BLaER1 treated with 17β-estradiol and CSF1 and Interleukin-3, amounts not matched to agents 10 nM and 100 nM (cell line): ENCODE data around the gene PAPSS1.

ENCODE experiments used
- H3K27ac ChIP-seq, 11 experiments: shearing (Covaris generic); formaldehyde crosslinking; 2 replicates each; pipeline ENCODE4 v1.8.1; 2022
- H3K27me3 ChIP-seq, 11 experiments: shearing (Covaris generic); formaldehyde crosslinking; 2 replicates each; pipeline ENCODE4 v1.8.1; 2022
- H3K36me3 ChIP-seq, 11 experiments: shearing (Covaris generic); formaldehyde crosslinking; 2 replicates each; pipeline ENCODE4 v1.8.1; 2022
- H3K4me1 ChIP-seq, 10 experiments: shearing (Covaris generic); formaldehyde crosslinking; 2 replicates each; pipeline ENCODE4 v1.8.1; 2022
- H3K4me2 ChIP-seq, 11 experiments: shearing (Covaris generic); formaldehyde crosslinking; 2 replicates each; pipeline ENCODE4 v1.8.1; 2022
- H3K4me3 ChIP-seq, 10 experiments: shearing (Covaris generic); formaldehyde crosslinking; 2 replicates each; pipeline ENCODE4 v1.8.1; 2022
- H3K9ac ChIP-seq, 11 experiments: shearing (Covaris generic); formaldehyde crosslinking; 2 replicates each; pipeline ENCODE4 v1.8.1; 2022
- H3K9me3 ChIP-seq, 11 experiments: shearing (Covaris generic); formaldehyde crosslinking; replicated peaks in 1 of 11; 2 replicates each; pipeline ENCODE4 v1.8.1; 2022
- H4K20me1 ChIP-seq, 11 experiments: shearing (Covaris generic); formaldehyde crosslinking; 2 replicates each; pipeline ENCODE4 v1.8.1; 2022
- Cebpa-rat ChIP-seq, 11 experiments: shearing (Covaris generic); IDR thresholded peaks; 2 replicates each; pipeline ENCODE4 v1.8.1; 2022

Gene PAPSS1

GRCh38 chr4:107618656-107619055 is 101.4 kb downstream of the PAPSS1 start:
- peaks cover 0 to 12% (median 0%) of the 10 kb centered on the region in 11 experiments; a peak in 2 of 22 replicates for H4K20me1 ChIP-seq
- peaks cover 15 to 83% (median 22%) of the 10 kb centered on the region in 11 experiments; a peak in 19 of 22 replicates for H3K36me3 ChIP-seq
- no peak overlapping the region for H3K4me3 ChIP-seq
- no peak overlapping the region for H3K4me2 ChIP-seq
- TF ChIP-seq Cebpa-rat (IDR thresholded peaks at IDR 0.05), result no peak
- H3K27me3 ChIP-seq, result no peaks in the 10 kb centered on the region
- H3K9me3 ChIP-seq, result peaks cover 8 to 16% (median 11%) of the 10 kb centered on the region in 11 experiments
- H3K9ac ChIP-seq, result no peak overlapping the region
- no peak overlapping the region for H3K27ac ChIP-seq
- no peaks in the 10 kb centered on the region for H3K4me1 ChIP-seq

- Histone ChIP-seq H4K20me1 (peaks cover 0 to 12% (median 0%) of the 10 kb centered on the region in 11 experiments; a peak in 2 of 22 replicates), H3K27me3 (no peaks in the 10 kb centered on the region), H3K27ac (no peak overlapping the region), H3K36me3 (peaks cover 21 to 84% (median 24%) of the 10 kb centered on the region in 11 experiments; a peak in 21 of 22 replicates), H3K4me3 (no peak overlapping the region), H3K4me2 (no peak overlapping the region), H3K9me3 (peaks cover 9 to 21% (median 13%) of the 10 kb centered on the region in 11 experiments; a peak in 20 of 22 replicates), H3K9ac (no peak overlapping the region), H3K4me1 (no peaks in the 10 kb centered on the region)
- no peak for TF ChIP-seq Cebpa-rat (IDR thresholded peaks at IDR 0.05)
Observed at GRCh38 chr4:107616838-107617389, 103.1 kb downstream of the PAPSS1 start.

- no peaks in the 10 kb centered on the region for H3K27me3 ChIP-seq
- no peak overlapping the region for H3K27ac ChIP-seq
- H3K4me2 ChIP-seq, result no peak overlapping the region
- H3K9me3 ChIP-seq, result peaks cover 17 to 32% (median 24%) of the 10 kb centered on the region in 11 experiments; a peak in 21 of 22 replicates
- no peaks in the 10 kb centered on the region for H3K4me1 ChIP-seq
- H3K9ac ChIP-seq, result no peak overlapping the region
- peaks cover 0 to 7% (median 0%) of the 10 kb centered on the region in 11 experiments; a peak in 2 of 22 replicates for H4K20me1 ChIP-seq
- H3K4me3 ChIP-seq, result no peak overlapping the region
- peaks cover 25 to 86% (median 31%) of the 10 kb centered on the region in 11 experiments; a peak in 21 of 22 replicates for H3K36me3 ChIP-seq
- TF ChIP-seq Cebpa-rat (IDR thresholded peaks at IDR 0.05), result no peak
Observed at GRCh38 chr4:107615809-107616208, 104.2 kb downstream of the PAPSS1 start.

GRCh38 chr4:107603430-107603829 is 116.6 kb downstream of the PAPSS1 start:
- no peak overlapping the region for H3K9ac ChIP-seq
- no peak overlapping the region for H3K4me3 ChIP-seq
- no peaks in the 10 kb centered on the region for H3K9me3 ChIP-seq
- no peaks in the 10 kb centered on the region for H4K20me1 ChIP-seq
- no peaks in the 10 kb centered on the region for H3K36me3 ChIP-seq
- peaks cover 0 to 11% (median 0%) of the 10 kb centered on the region in 10 experiments; a peak in 4 of 20 replicates for H3K4me1 ChIP-seq
- H3K27me3 ChIP-seq, result no peaks in the 10 kb centered on the region
- no peak overlapping the region for H3K27ac ChIP-seq
- H3K4me2 ChIP-seq, result no peak overlapping the region
- TF ChIP-seq Cebpa-rat (IDR thresholded peaks at IDR 0.05), result no peak

DNA sequence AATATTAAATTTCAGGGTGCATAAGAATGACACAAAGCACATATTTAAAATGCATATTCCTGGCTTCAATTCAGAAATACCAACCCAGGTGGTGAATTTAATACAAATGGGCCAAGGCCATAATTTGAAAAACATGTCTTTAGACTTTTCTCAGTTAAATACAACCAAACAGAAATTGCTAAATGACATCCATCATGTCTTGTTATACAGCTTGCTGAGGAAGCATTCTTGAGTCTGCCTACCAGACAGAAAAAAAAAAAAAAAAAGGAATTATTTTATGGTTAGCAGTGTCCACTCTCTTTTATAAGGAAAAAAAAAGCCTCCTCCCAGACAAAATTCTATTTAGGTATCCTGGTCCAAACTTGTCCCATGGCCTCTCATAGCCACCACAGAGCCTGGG is 119.1 kb downstream of the PAPSS1 start:
- Histone ChIP-seq H3K4me1 (no peaks in the 10 kb centered on the region), H4K20me1 (no peaks in the 10 kb centered on the region), H3K9me3 (no peaks in the 10 kb centered on the region), H3K36me3 (no peaks in the 10 kb centered on the region), H3K9ac (no peak overlapping the region), H3K27me3 (no peaks in the 10 kb centered on the region), H3K27ac (no peak overlapping the region), H3K4me2 (no peak overlapping the region), H3K4me3 (no peak overlapping the region)
- TF ChIP-seq Cebpa-rat (IDR thresholded peaks at IDR 0.05), result no peak

GRCh38 chr4:107600436-107600835 is 119.6 kb downstream of the PAPSS1 start:
- H4K20me1 ChIP-seq, result no peaks in the 10 kb centered on the region
- no peaks in the 10 kb centered on the region for H3K4me1 ChIP-seq
- no peak overlapping the region for H3K4me3 ChIP-seq
- H3K27ac ChIP-seq, result no peak overlapping the region
- no peaks in the 10 kb centered on the region for H3K36me3 ChIP-seq
- H3K9ac ChIP-seq, result no peak overlapping the region
- no peaks in the 10 kb centered on the region for H3K27me3 ChIP-seq
- no peak overlapping the region for H3K4me2 ChIP-seq
- no peaks in the 10 kb centered on the region for H3K9me3 ChIP-seq
- no peak for TF ChIP-seq Cebpa-rat (IDR thresholded peaks at IDR 0.05)

- Histone ChIP-seq H3K27me3 (no peaks in the 10 kb centered on the region), H3K4me3 (no peak overlapping the region), H3K9ac (no peak overlapping the region), H4K20me1 (no peaks in the 10 kb centered on the region), H3K36me3 (no peaks in the 10 kb centered on the region), H3K9me3 (no peaks in the 10 kb centered on the region), H3K4me1 (no peaks in the 10 kb centered on the region), H3K27ac (no peak overlapping the region), H3K4me2 (no peak overlapping the region)
- TF ChIP-seq Cebpa-rat (IDR thresholded peaks at IDR 0.05), result no peak
Observed at GRCh38 chr4:107599841-107600240, 120.2 kb downstream of the PAPSS1 start.

DNA sequence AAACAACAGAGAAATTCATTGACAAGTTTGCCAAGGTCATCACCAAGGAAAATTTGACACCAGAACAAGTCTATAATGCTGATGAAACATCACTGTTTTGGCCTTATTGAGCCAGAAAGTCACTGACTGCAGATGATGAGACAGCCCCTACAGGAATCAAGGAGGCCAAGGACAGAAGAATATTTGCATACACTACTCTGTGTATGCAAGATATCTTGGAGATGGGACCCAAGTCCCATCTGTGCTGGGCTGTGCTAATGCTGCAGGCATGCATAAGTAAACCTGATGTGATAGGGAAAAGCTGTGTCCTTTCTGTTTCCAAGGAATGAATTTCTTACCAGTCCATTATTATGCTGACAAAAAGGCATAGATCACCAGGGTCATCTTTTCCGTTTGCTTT is 126.8 kb downstream of the PAPSS1 start:
- Histone ChIP-seq H3K4me3 (no peak overlapping the region), H3K9me3 (peaks cover 0 to 8% (median 0%) of the 10 kb centered on the region in 11 experiments; a peak in 8 of 22 replicates), H3K27me3 (no peaks in the 10 kb centered on the region), H3K27ac (no peak overlapping the region), H4K20me1 (no peaks in the 10 kb centered on the region; a peak in 1 of 22 replicates), H3K36me3 (no peaks in the 10 kb centered on the region), H3K9ac (no peak overlapping the region), H3K4me1 (peaks cover 0 to 12% (median 6%) of the 10 kb centered on the region in 10 experiments; a peak in 10 of 20 replicates), H3K4me2 (peak overlapping the region in 1 of 11 experiments; percentile 40; a peak in 2 of 22 replicates)
- no peak for TF ChIP-seq Cebpa-rat (IDR thresholded peaks at IDR 0.05)

DNA sequence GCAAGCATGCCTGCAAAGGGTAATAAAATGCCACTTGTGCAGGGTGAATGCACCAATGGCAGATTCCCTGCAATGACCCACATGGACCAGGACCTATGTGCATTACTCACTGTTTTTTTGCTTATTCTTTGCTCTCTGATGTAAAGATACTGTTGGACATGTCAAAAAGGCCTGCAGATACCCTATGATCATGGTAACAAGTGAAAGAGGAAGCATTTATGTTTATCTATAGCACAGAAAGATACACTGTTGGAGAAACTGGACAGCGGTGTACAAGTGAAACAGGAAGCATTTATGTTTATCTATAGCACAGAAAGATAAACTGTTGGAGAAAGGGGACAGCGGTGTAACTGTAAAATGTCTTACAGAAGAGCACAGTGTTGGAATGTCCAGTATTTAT is 127.5 kb downstream of the PAPSS1 start:
- H4K20me1 ChIP-seq, result no peaks in the 10 kb centered on the region; a peak in 1 of 22 replicates
- TF ChIP-seq Cebpa-rat (IDR thresholded peaks at IDR 0.05), result no peak
- H3K27ac ChIP-seq, result no peak overlapping the region
- no peaks in the 10 kb centered on the region for H3K27me3 ChIP-seq
- peaks cover 0 to 8% (median 0%) of the 10 kb centered on the region in 11 experiments; a peak in 8 of 22 replicates for H3K9me3 ChIP-seq
- peak overlapping the region in 8 of 11 experiments; percentile 6 to 51 (median 24); a peak in 8 of 22 replicates for H3K4me2 ChIP-seq
- no peak overlapping the region for H3K4me3 ChIP-seq
- H3K36me3 ChIP-seq, result no peaks in the 10 kb centered on the region
- no peak overlapping the region for H3K9ac ChIP-seq
- peaks cover 0 to 12% (median 6%) of the 10 kb centered on the region in 10 experiments; a peak in 10 of 20 replicates for H3K4me1 ChIP-seq

DNA sequence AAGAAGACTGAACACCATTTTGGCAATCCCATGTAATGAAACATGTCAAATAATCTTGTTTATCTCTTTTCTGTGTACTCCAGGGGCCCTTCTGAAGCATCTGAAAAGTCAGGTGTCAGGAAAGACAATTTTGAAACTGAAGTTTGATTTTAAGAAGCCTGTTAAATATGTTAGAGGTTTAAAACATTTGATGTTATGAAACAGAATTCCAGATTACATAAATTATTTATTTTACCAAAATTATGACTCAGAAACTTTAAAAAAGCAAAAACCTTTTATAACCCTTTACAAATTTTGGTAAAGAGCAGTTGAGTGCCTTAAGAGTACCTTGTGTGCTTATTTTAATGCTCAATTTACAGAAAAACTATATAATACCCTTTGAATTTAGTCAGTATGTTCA is 130.8 kb downstream of the PAPSS1 start:
- TF ChIP-seq Cebpa-rat (IDR thresholded peaks at IDR 0.05), result no peak
- no peaks in the 10 kb centered on the region; a peak in 1 of 22 replicates for H4K20me1 ChIP-seq
- H3K4me2 ChIP-seq, result no peak overlapping the region
- H3K4me3 ChIP-seq, result no peak overlapping the region
- no peak overlapping the region for H3K27ac ChIP-seq
- H3K4me1 ChIP-seq, result peaks cover 0 to 12% (median 6%) of the 10 kb centered on the region in 10 experiments; a peak in 10 of 20 replicates
- H3K9ac ChIP-seq, result no peak overlapping the region
- H3K36me3 ChIP-seq, result no peaks in the 10 kb centered on the region
- no peaks in the 10 kb centered on the region for H3K27me3 ChIP-seq
- peaks cover 0 to 8% (median 0%) of the 10 kb centered on the region in 11 experiments; a peak in 8 of 22 replicates for H3K9me3 ChIP-seq
